Effector memory CD8-positive, alpha-beta T cell (primary cell): ENCODE data around the gene ADISSP.
A peak's percentile ranks its signal among the peaks of the same experiment; 100 is the strongest.
"Not testable (repeated sequence)": the region's sequence is repeated elsewhere in the genome, so short reads cannot be mapped to it uniquely, and the experiment has no call there.

Experiments
- ATAC-seq: fragments of 150-1000 bp; cut with Tn5 transposase; replicated peaks from 2 replicates; pipeline ENCODE4 v1.10.0; 2021; ENCODE audit warnings: mild to moderate bottlenecking, moderate library complexity
- DNase-seq, 3 experiments: peaks; one replicate each; pipeline ENCODE4 v3.0.0; 2021
- H3K27ac Mint-ChIP-seq, 2 donors: one replicate each; pipeline ENCODE4 v1.8.0; 2022; ENCODE audit warnings: mild to moderate bottlenecking in 2 of 2, mixed read lengths in 2 of 2, moderate library complexity in 2 of 2
- H3K27me3 Mint-ChIP-seq, 2 donors: one replicate each; pipeline ENCODE4 v1.8.0; 2022; ENCODE audit warnings: mixed read lengths in 2 of 2
- H3K36me3 Mint-ChIP-seq: one replicate; pipeline ENCODE4 v1.8.0; 2022; ENCODE audit warnings: mild to moderate bottlenecking, moderate library complexity, mixed read lengths; ENCODE audit not compliant: insufficient read depth
- H3K4me1 Mint-ChIP-seq, 2 donors: one replicate each; pipeline ENCODE4 v1.8.0; 2022; ENCODE audit warnings: low read depth in 2 of 2, mixed read lengths in 2 of 2
- H3K4me3 Mint-ChIP-seq, 2 donors: one replicate each; pipeline ENCODE4 v1.8.0; 2022; ENCODE audit warnings: mild to moderate bottlenecking in 2 of 2, mixed read lengths in 2 of 2, moderate library complexity in 2 of 2
- H3K9me3 Mint-ChIP-seq, 2 donors: one replicate each; pipeline ENCODE4 v1.8.0; 2022; ENCODE audit warnings: mixed read lengths in 2 of 2

ADISSP gene

GRCh38 chr20:3794701-3795420 lies 27.3 kb upstream of the ADISSP start:
- Mint-ChIP-seq H3K27ac (peak overlapping the region; percentile 95 to 97), H3K27me3 (no peaks in the 10 kb centered on the region), H3K36me3 (peaks cover 46% of the 10 kb centered on the region), H3K4me1 (peaks cover 31 to 34% of the 10 kb centered on the region in 2 donors), H3K4me3 (peak overlapping the region; percentile 99 to 100), H3K9me3 (no peaks in the 10 kb centered on the region)
- ATAC-seq, result no peak
- no peak for DNase-seq

- Mint-ChIP-seq H3K4me3 (peak overlapping the region in 1 of 2 donors; percentile 99), H3K4me1 (peaks cover 26 to 28% of the 10 kb centered on the region in 2 donors), H3K36me3 (peaks cover 44% of the 10 kb centered on the region)
- not testable (repeated sequence) for H3K27me3 Mint-ChIP-seq, DNase-seq, H3K9me3 Mint-ChIP-seq, H3K27ac Mint-ChIP-seq, ATAC-seq
Measured at GRCh38 chr20:3794168-3794567, 26.6 kb upstream of the ADISSP start.

DNA sequence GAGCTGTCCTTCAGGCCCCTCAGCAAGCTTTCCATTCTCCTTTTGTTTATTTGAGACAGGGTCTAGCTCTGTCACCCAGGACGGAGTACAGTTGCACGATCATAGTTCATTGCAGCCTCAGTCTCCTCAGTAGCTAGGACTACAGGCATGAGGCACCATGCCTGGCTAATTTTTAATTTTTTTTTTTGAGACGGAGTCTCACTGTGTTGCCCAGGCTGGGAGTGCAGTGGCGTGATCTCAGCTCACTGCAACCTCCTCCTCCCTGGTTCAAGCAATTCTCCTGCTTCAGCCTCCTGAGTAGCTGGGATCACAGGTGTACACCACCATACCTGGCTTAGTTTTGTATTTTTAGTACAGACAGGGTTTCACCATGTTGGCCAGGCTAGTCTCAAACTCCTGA lies 21.6 kb upstream of the ADISSP start:
- Mint-ChIP-seq H3K36me3 (peaks cover 19% of the 10 kb centered on the region), H3K27ac (peak overlapping the region in 1 of 2 donors; percentile 90), H3K4me1 (peaks cover 21 to 26% of the 10 kb centered on the region in 2 donors)
- not testable (repeated sequence) for ATAC-seq, H3K9me3 Mint-ChIP-seq, H3K27me3 Mint-ChIP-seq, DNase-seq, H3K4me3 Mint-ChIP-seq

GRCh38 chr20:3788685-3789155 lies 21.2 kb upstream of the ADISSP start:
- Mint-ChIP-seq H3K27me3 (no peaks in the 10 kb centered on the region), H3K36me3 (peaks cover 19% of the 10 kb centered on the region), H3K27ac (peak overlapping the region in 1 of 2 donors; percentile 90), H3K9me3 (no peaks in the 10 kb centered on the region), H3K4me3 (no peak overlapping the region), H3K4me1 (peaks cover 24 to 28% of the 10 kb centered on the region in 2 donors)
- ATAC-seq, result no peak
- DNase-seq, result no peak

- no peaks in the 10 kb centered on the region for H3K27me3 Mint-ChIP-seq
- peak overlapping the region; percentile 26 to 62 for H3K4me3 Mint-ChIP-seq
- DNase-seq (no peak), ATAC-seq (no peak)
- H3K9me3 Mint-ChIP-seq, result no peaks in the 10 kb centered on the region
- H3K4me1 Mint-ChIP-seq, result peaks cover 27 to 32% of the 10 kb centered on the region in 2 donors
- peak overlapping the region in 1 of 2 donors; percentile 23 for H3K27ac Mint-ChIP-seq
- H3K36me3 Mint-ChIP-seq, result peaks cover 19% of the 10 kb centered on the region
Measured at GRCh38 chr20:3787324-3788014, 19.9 kb upstream of the ADISSP start.

DNA sequence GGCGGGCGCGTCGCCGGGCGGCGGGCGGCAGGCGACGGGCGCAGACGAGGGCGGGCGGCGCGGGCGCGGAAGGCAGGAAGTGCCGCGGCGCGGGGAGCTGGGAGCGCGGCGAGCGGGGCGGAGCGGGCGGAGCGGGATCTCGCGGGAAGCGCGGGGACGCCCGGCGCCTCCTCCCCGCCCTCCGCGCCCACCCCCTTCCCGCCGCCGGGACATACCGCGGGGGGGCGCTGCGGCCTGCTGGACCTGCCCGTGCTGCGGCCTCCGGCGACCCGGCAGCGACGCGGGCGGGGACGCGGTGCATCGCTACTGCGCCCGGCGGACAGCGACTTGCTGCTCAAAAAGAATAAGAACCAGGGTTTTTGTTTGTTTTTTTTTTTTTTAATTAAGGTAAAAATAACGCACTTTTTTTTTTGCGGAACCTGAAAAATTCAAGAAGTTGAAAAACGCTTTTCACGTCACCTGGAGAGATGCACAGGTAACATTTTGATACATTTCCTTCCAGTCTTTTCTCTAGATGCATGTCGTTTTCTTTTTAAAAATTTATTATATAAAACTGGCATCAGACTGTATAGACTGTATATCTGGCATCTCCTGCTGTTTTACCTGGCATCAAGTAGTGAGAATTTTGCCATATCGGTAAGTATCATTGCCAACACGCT lies 19.2 kb upstream of the ADISSP start, which contains the start of gene CENPB:
CENPB (minus strand) TSS at position 76 of the 659 bp plus-strand sequence. CDS start 257 bp downstream, outside the sequence.
- no peaks in the 10 kb centered on the region for H3K9me3 Mint-ChIP-seq
- H3K4me3 Mint-ChIP-seq, result peak within 1 kb of the TSS; percentile 70 to 80
- peak; percentile 91 for ATAC-seq
- no peaks in the 10 kb centered on the region for H3K27me3 Mint-ChIP-seq
- peak; percentile 88 to 93 (median 88) for DNase-seq
- H3K27ac Mint-ChIP-seq, result peak within 1 kb of the TSS in 1 of 2 donors; percentile 67
- peaks cover 19% of the 10 kb centered on the region for H3K36me3 Mint-ChIP-seq
- peaks cover 29 to 35% of the 10 kb centered on the region in 2 donors for H3K4me1 Mint-ChIP-seq

DNA sequence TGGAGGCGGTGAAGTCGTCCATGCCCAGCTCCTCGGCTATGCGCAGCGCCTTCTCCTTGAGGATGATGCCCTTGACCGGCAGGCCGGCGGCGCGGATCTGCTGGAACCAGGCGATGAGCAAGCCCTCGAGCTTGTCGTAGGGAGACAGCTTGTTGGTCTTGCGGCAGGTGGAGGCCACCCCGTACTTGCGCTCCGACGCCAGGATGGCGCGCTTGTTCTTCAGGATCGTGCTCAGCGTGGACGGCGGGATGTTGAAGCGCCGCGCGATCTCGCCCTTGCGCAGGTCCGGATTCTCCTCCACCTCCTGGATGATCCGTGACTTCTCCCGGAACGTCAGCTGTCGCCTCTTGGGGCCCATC lies 18.6 kb upstream of the ADISSP start:
- Mint-ChIP-seq H3K4me1 (peaks cover 36 to 42% of the 10 kb centered on the region in 2 donors), H3K9me3 (no peaks in the 10 kb centered on the region), H3K27ac (peak overlapping the region in 1 of 2 donors; percentile 67), H3K36me3 (peaks cover 19% of the 10 kb centered on the region), H3K27me3 (no peaks in the 10 kb centered on the region), H3K4me3 (peak overlapping the region; percentile 70 to 80)
- DNase-seq (peak in 1 of 3 experiments; percentile 32), ATAC-seq (peak; percentile 36)

DNA sequence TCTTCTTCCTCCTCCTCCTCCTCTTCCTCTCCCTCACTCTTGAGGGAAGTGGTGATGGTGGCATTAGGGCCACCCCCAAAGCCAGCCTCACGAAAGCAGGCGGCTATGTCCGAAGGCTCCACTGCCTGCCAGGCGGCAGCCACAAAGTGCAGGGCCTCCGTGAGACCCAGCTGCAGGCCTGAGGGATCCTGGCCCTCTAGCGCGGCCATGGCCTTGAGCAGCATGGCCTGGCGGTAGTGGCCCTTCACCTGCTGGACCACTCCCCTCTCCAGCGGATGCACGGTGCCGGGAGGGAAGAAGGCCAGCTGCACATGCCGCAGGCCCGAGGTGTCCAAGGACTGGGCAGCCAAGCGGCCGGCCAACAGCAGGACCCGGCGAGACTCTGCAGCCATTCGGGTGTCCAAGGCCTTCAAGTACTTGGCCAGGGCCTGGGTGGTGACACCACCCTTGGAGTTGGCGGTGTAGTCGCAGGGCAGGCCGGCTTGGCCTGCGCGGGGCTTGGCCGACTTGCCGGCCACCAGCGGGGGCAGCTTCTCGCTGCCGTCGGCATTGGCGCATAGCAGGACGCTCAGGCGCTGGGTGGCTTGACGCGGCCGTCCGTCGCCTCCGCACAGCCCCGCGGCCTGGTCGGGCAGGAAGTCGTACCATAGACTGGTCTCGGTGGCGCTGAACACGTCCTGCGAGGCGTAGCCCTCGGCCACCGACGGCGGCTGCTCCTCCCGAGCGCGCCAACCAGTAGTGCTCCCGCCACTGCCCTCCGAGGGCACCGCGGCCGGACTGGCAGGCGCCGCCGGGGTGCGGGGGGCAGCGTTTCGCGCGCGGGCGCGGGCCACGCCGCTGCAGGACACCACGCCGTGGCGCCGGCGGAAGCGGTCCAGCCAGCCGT lies 17.9 kb upstream of the ADISSP start:
- Mint-ChIP-seq H3K9me3 (no peaks in the 10 kb centered on the region), H3K4me3 (peak overlapping the region; percentile 73 to 80), H3K4me1 (peaks cover 42 to 49% of the 10 kb centered on the region in 2 donors), H3K27ac (peak overlapping the region in 1 of 2 donors; percentile 67), H3K27me3 (no peaks in the 10 kb centered on the region), H3K36me3 (peaks cover 19% of the 10 kb centered on the region)
- ATAC-seq, result no peak
- DNase-seq, result no peak

- Mint-ChIP-seq H3K4me1 (peaks cover 44 to 51% of the 10 kb centered on the region in 2 donors), H3K27ac (peak overlapping the region; percentile 21 to 86), H3K4me3 (peak overlapping the region; percentile 49 to 73), H3K36me3 (peaks cover 18% of the 10 kb centered on the region), H3K27me3 (no peaks in the 10 kb centered on the region), H3K9me3 (no peaks in the 10 kb centered on the region)
- ATAC-seq (no peak), DNase-seq (no peak)
Measured at GRCh38 chr20:3784863-3785239, 17.3 kb upstream of the ADISSP start.

DNA sequence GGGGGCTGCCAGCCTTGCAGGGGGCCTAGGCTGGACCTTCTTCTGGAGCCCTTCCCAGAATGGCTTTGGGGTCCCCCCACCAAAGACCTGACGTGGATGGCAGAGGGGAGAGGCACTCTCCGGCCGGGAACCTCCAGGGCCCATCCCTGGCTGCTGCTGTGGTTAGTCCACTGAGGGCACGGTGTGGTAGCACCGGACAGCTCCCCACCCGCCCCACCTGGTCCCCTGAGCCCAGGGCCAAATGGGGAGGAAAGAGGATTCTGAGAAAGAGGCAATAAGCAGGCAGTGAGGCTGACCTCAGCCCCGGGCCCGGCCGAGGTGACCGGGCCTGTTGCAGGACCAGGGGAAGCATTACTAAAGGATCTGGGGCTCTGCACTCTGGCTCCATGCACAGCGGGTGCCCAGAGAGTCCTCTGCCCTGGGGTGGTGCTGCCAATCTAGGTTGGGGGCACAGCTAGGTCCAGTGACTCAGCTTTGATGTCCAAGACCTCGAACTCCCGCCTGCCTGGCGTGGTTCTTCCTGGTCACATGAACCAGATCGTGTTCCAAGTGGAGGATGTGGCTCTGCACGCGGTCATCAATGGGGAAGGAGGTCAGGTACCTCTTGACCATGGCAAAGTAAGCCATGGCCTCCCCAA lies 16.8 kb upstream of the ADISSP start:
- Mint-ChIP-seq H3K4me3 (peak overlapping the region; percentile 49 to 73), H3K27me3 (no peaks in the 10 kb centered on the region), H3K36me3 (peaks cover 14% of the 10 kb centered on the region), H3K27ac (peak overlapping the region; percentile 21 to 86), H3K9me3 (no peaks in the 10 kb centered on the region), H3K4me1 (peaks cover 44 to 55% of the 10 kb centered on the region in 2 donors)
- DNase-seq, result no peak
- ATAC-seq, result no peak

DNA sequence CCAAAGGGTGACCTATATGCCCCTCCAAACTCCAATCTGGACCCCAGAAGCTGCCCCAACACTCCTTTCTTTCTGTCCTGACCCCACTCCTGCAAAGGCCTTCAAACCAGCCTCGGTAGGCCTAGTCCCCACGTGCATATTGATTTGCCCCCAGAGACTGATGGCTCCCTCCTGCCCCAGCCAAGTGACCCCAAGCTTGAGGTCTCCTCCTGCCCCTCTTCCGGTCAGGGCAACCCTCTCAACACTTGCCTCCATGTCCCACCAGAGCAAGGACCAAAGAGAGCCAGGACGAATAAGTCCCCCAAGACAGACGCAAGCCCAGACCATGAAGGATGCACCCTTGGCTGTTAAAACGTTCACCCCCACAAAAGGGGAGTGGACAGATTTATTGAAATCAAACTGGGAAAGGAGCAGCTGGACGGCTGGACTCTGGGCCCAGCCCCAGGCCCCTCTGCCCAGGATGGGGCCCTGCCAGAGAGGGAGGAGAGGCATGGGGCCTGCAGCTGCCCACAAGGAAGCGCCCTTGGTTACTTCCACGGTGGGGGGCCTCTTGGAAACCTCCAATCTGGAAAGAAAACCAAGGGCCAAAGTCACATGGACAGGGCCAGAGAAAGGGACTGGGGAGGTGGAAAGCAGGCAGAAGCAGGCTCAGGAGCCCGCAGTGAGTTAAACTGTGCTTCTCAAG lies 16.1 kb upstream of the ADISSP start:
- peaks cover 39 to 50% of the 10 kb centered on the region in 2 donors for H3K4me1 Mint-ChIP-seq
- ATAC-seq (no peak), DNase-seq (no peak)
- no peaks in the 10 kb centered on the region for H3K27me3 Mint-ChIP-seq
- no peak overlapping the region for H3K27ac Mint-ChIP-seq
- H3K4me3 Mint-ChIP-seq, result no peak overlapping the region
- peaks cover 14% of the 10 kb centered on the region for H3K36me3 Mint-ChIP-seq
- H3K9me3 Mint-ChIP-seq, result no peaks in the 10 kb centered on the region

DNA sequence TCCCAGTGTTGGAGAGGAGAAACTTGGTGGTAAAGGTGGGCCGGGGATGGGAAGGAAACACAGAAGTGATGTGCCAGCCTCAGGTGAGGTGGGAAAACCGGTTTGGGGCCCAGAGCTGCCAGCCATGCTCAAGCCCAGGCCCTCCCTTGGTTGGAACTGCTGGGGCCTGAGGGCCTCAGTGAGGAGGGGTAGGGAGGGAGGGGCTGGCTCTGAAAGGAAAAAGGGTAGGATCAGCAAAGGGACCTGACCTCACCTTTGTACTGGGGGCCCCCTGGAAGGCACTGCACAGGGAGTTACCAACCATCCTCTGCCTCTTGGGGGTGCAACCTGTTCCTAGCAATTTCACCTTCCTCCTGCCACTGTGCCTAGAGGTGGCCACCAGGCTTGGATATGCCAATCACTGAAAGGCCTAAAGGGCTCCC lies 15.5 kb upstream of the ADISSP start:
- H3K27ac Mint-ChIP-seq, result no peak overlapping the region
- no peak overlapping the region for H3K4me3 Mint-ChIP-seq
- no peaks in the 10 kb centered on the region for H3K9me3 Mint-ChIP-seq
- H3K27me3 Mint-ChIP-seq, result no peaks in the 10 kb centered on the region
- H3K4me1 Mint-ChIP-seq, result peaks cover 41 to 52% of the 10 kb centered on the region in 2 donors
- no peak for ATAC-seq
- peaks cover 14% of the 10 kb centered on the region for H3K36me3 Mint-ChIP-seq
- no peak for DNase-seq
